GM18909 (cell line): Measurements from ENCODE around the gene LSMEM2.
A peak's percentile ranks its signal among the peaks of the same experiment; 100 is the strongest.

Experiments used
- ATAC-seq: cut with Tn5 transposase; IDR thresholded peaks from one replicate; pipeline ENCODE4 v1.9.1; 2021; ENCODE audit warnings: mild to moderate bottlenecking; ENCODE audit not compliant: unreplicated experiment, poor library complexity

The LSMEM2 gene

DNA sequence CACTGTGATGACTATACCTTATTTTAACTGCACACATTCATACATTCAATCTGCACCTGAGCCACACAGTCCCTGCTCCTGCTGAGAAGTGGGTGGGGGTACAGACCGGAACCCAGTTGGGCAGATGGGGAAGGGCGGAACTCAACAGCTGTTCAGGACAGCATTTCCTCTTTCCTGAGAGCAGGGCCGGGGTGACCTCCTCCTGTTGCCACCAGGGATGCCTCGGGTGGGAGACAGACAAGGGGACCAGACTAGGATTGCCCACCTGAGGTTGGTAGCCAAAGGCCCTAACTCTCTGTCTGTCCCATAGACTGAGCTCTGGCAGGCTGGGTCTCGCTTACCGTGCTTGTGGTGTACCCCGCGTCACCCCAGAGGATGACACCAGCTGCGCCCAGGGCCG is 39.7 kb downstream of the LSMEM2 start:
- no peak for ATAC-seq

DNA sequence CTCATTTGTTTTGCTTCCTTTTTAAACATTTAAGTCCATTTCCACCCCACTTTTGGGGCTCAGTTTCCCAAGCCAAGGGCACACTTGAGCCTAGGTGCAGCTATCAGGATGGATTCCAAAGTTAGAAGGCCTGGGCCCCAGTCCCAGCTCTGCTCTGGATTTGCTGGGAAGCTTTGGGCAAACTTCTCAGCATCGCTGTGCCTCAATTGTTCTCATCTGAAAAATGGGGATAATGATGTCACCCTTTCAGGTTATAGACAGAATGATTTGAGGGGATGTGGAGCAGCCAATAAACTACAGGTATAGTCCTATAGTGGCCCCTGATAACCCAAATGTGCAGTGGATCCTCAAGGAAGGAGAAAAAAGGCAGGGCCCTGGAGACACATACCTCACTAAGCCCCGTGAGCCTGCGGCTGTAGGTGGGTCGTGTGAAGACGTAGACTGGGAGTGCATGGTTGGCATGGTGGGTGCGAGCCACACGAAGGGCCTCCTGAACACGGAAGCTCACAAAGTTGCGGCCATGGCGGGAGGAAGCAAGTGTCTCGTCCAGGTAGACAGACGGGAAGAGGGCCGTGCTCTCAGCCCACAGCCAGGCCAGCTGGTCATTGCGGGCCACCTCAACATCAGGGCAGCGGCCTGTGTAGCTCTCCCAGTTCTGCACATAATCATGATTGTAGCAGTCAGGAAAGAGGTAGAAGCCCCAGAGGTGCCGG is 40.5 kb downstream of the LSMEM2 start:
- ATAC-seq = no peak

DNA sequence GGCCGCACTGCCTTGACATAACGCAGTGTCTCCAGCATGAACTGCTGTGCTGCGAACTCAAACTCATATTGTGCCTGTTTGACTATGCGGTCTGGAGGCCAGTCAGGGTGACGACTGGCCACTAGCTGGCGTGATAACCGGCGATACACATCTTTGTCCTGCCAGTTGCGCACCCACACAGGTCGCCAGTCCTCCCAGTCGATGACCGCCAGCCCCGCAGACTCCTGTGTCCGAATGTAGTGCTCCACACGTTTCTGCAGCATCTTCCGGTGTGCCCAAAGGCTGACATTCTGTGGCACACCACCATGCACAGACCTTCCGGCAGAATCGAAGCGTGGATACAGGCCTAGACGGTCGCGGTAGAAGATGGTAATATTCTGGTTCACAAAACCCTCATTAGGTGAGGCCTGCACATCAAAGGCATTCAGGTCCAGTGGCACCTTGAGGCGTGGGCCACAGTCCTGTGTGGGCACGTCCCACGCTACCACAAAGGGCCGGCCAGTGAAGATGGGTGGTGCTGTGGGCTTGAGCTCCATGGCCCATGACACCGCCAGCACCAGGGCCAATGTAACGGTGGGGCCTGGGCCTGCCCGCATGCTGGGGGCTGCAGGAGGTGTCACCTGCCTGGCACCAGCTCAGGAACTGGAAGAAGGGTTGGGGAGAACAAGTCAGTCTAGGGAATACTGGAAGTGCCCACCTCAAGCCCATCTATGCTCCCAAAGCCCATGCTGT is 41.2 kb downstream of the LSMEM2 start:
- ATAC-seq = no peak

DNA sequence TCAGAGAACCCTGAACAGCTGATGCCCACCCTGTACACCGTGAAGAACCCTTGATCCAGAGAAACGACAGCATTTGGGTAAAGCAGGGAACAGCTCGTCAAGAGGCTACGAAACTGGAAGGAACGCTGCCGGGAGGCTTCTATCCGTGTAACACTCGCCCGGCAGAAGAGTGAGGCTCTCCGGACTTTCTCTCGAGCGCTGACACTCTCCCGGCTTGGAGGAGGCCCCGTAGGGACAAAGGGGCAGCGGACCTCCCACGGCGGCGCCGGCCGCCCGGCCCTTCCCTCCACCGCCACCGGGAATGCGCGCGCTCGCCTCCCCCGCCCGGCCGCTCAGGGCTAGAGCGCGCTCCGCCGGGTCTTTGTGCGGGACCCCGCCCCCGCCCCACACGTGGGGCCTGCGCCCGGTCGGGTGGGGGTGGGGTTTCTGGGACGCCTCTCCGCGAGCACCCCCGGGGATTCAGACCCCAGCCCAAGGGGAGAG is 42.0 kb downstream of the LSMEM2 start:
- peak; percentile 52 for ATAC-seq

DNA sequence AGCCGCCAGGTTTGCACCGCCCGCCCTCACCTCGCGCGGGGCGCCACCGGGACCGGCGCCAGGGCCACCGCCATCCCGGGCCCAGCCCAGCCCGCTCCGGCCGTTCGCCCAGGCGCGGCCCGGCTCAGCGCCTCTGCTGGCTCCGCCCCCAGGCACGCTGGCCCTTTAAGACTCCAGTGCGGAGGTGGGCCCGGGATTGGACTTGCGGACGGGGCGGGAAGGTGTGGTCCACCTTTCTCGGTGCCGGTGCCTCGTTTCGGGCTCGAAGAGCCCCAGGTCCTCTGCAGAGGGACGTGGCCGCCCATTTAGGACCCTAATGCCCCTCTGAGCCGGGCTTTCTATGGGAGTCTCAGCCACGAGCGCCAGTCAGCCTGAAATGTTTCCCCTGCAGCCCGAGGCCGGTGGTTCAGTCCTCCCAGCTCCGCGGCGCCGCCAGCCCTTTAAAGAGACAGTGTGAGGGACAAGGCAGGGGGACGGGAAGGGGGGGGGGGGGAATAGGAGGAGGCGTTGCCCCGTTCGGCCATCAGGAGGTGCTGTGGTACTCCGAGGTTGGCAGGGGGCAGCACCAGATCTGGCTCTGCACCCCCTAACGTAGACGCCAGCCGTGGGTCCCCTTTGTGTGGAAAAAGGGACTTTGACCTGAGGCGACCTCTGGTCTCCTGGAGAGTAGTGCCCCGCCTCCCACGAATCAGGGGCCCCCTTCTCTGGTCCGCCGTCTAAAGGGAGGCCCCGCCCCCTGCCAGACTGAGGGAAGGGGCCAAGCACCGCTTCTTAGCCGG is 42.6 kb downstream of the LSMEM2 start:
- peak; percentile 79 for ATAC-seq

DNA sequence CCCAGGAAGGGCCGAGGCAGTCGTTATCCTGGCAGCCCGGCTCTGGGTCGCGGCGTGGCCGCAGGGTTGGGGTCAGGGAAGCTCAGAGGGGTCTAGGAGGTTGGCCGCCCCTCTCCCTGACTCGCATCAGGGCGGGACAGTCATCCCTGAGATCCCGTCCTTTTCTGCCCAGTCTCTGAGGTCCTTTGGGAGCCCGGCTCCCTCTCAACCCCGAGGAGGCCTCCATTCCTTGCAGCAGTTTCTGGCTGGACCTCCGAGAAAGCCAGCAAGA is 43.2 kb downstream of the LSMEM2 start:
- ATAC-seq = no peak

DNA sequence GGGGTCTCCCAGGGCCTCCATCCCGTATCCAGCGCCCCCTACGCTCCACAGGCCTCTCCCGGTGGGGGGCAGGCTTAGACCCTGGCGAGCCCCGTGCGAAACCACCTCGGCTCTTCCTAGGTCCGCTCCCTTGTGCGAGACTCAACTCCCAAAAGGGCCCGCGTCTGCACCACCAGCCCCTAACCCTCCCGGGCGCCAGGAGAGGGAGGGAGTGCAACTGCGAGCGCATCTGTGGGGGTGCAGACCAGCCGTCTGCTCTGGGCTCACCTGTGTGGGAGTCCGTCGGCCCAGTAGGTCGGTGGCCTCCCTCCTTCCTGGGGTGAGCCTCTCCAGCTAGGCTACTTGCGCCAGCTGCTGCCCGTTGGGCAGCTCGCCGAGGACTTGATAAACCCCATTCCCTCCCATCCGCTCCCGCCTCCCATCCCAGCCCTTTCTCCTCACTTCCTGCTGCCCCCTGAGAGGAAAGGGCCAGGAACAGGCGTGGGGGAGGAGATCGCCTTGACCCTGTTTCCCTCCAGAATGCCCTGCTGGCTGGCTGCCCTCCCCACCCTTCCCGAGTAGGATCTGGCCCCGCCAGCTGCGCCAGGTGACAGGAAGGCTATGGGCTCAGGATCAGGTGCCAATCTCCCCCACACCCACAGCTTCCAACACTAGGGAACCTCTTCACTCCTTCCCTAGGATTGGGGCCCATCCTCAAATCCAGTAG is 43.7 kb downstream of the LSMEM2 start, which contains the start of gene HYAL2:
TSS of gene HYAL2 (minus strand) at position 360 of the 706 bp plus-strand sequence. CDS start 2,256 bp downstream, outside the sequence.
- no peak for ATAC-seq

DNA sequence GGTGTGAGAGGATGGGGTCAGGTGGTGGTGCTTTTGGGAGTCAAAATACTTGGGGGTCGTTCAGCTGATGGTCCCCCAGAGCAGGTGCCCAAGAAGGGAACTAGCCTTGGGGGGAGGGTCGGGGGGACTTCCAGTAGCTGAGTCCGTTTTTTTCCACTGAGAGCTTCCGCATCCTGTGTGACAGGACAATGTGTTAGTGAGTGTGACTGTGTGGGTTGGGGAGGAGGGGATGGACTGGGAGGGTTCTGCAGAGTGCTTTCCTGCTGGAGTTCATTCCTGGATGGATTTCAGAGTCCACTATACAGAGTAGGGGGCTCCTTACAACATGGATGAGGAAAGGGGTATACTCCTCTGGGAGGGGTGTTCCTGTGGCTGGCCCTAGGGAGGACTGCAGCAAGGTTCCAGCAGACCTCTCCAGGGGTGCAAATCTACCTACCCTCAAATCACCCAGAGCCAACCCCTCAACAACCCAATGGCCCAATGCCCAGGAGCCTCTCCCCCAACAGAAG is 44.3 kb downstream of the LSMEM2 start:
- no peak for ATAC-seq

DNA sequence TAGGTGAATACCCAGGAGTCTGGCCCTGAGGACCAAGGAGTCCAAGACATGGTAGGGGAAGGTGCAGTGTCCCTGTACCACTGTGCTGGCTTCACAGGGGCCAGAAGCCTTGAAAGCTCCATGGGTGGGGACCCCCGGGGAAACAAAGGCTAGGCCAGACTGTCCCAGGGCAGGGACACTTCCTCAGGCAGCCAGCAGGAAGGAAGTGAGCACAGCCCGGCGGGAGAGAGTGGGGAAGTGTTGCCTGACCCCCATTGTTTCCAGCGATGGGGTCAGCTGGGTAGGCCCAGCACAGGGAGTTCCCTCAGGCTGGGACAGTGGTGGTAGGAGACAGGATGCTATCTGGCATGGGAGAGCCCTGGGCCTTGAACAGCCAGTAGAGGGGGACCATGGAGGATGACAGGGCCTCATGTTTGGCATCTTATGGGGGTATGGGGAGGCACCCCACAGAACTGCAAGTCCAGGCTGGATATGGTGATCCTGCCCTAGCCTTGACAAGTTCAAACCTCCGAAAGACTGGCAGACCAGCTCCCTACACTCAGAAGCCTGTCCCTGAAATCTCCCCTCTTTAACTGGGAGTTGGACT is 44.8 kb downstream of the LSMEM2 start:
- no peak for ATAC-seq

DNA sequence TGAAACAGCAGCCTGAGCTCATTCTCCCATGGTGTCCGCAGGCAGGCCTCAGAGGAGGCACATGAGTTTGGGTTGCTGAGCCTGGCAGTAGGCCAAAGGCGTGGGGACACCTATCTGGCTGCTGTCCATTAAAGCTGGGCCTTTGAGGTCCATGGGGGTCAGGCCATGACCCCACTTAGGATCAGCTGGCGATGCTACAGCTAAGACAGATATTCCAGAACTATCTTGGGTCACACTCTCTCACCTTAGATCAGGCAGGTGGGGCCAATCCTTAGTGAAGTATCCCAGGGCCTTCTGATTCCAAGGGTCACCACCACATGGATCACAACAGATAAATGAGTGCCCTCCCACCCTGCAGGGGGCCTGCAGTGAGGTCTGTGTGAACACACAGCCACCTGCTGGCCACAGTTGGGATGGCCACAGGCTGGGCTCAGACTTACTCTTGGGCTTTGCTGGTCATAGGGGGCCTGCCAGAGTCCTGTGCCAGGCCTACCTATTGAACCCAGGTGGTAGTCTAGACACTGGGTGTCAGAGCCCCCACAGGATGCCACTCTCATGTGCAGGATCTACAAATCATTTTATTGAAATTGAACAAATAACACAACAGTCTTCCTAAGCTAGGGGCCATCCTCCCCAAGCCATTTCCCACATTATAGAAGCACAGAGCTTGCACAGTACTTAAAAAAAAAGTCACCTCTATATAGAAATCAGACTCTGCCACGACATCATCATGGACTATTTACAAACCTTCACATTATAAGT is 45.6 kb downstream of the LSMEM2 start:
- no peak for ATAC-seq

DNA sequence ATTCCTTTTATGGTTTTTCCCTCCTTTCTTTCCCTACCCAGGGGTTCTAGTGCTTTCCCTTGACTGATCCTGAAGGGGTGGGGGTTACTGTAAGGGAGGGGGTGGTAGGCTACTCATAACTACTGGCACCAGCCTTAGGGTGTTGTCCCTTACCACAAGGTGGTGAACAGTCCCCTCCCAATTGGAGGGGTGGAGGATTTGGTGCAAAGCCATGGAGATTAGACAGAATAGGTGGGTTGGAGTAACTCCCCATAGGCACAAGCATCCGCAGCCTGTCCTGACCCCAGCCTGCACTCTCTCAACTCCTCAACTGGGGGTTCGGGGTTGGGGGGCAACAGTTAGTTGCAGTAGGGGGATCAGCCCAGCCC is 46.2 kb downstream of the LSMEM2 start:
- no peak for ATAC-seq

DNA sequence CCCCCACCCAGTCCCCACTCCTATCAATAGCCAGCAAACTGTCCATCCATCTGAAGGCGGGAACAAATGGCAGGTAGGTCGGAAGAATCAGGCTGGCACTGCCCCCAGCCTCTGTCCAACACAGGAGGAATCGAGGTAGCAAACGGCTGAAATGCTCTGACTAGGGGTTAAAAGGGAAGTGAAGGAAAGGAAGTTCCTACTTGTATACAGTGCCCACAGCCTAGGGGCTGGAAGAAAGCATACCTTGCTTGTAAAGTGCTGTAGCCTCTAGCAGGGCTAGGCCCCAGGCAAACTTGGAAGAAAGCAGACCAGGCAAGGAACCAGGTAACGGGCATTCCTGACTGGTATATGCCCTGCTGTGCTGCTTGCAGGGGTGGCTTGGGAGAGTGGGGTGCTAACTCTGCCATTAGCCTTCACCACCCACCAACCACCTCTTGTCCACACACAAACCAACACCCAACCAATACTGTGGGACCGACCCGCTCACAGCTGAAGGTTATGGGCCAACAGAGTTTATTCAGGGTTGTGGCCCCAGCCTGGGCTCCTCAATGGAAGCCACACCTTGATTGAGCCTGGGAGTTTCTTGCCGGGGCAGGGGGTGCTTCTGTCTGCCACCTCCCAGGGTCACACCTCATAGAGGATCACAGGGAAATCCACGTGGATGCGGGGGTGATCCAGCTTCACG is 46.8 kb downstream of the LSMEM2 start:
- ATAC-seq = no peak

DNA sequence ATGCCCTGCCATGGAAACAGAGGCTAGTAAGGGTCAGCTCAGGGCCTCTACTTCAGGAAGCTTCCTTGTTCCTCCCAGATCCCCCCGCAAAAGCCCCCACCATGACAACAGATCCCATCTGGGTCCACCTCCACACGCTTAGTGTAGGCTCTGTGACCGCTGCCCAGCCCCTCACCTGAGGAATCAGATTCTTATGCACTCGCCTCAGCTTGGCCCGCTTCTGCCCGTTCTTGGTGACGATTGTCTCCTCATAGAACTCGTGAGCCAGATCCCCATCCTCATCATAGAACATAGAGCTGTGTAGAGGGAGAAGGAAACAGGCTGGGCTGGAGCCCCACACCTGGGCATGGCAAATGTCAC is 47.3 kb downstream of the LSMEM2 start:
- no peak for ATAC-seq

DNA sequence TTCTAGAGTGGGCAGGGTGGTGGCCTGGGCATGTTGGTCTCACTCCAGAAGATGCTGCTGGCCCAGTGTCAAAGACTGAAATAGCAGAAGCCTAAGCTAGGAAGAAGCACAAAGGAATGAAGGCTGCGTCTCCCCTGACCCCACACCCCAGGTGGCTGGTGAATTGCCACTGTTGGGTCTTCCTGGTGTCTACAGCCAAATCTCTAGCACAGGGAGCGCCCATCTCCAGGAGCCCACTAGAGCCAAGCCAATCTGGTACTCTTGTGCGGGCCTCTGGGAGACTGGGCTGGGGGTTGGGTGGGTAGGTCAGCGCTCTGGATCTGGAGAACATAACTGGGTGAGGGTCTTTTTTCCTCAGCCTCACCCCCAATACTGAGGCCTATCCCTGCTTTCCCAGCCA is 48.2 kb downstream of the LSMEM2 start:
- no peak for ATAC-seq

DNA sequence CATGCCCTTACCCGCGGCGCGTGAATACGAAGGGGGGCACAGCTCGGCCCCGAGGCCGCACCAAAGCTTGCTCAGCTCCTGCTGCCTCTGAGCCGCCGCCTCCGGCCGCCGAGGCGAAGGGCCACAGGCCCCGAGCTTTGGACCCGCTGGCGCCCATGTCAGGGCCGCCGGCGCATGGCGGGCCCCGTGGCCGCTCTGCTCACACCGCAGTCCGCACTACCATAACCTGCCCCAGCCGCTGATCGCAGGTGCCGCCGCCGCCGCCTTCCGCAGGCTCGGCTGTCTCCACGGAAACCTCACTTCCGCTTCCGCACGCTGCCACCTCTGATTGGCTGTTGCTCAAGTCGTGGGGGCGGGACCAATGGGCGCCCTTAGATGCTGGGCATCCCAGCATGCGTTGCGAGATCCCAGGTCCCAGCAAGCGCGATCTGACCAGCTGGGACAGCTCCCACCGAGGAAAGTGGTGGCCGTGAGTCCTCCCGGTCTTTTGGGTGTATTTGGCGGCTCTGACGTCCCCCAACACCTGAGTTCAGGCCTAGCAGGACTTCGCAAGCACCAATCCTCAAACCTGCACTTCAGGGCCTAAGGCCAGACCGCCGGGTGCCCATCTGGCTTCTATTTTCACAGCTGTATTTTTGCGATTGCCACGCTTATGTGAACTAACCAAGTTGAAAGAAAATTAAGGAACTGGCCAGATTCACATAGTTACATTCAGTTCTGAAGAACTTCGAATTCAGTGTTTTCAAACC is 49.2 kb downstream of the LSMEM2 start, which contains the start of gene TUSC2:
TSS of gene TUSC2 (minus strand) at position 281 of the 749 bp plus-strand sequence. CDS start at position 157, 124 bp downstream.
- ATAC-seq = peak; percentile 85

DNA sequence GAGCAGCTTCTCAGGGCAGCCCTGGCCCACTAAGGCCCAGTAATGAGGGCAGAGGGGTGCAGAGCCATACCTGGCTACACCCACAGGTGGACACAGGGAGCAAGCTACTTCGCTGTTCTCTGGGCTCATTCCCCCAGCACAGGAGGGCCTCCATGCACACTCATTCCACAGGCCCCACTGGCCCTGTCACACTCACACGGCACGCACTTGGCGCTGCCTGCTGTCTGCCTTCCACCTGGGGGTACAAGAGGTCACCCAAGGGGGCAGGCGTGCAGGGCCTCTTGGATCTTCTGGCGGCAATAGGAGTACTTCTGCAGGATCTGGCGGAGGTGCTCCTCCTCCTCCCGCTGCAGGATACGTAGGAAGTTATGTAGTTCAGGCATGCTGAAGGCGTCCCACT is 51.4 kb downstream of the LSMEM2 start:
- ATAC-seq = no peak

DNA sequence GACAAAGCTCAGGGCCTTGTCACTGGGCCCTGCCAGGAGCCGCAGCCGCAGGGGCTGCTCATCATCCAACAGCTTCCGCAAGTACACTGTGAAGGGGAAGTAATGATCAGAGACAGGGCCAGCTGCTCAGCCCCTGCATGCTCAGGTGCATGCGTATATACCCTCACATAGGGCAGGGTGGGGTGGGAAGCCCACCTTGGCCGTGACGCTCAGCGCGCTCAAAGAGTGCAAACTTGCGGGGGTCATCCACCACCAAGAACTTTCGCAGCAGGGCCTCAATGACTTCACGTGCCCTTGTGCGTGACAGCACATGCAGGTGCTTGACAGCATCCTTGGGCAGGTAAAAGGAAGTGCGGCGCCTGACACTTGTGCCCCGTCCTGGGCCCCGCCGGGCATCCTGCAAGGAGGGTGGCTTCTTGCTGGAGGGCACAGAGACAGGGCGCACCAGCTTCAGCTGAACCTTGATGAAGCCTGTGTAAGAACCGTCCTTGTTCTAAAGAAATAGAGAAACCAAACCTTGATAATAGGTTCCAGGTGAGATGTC is 52.5 kb downstream of the LSMEM2 start:
- no peak for ATAC-seq
